ENCODE data around the gene ELP2. TPM values are rescaled to one million over a fixed set of nuclear protein-coding genes. Genes with fewer than 3 reads are reported as not detected.

ELP2 gene
- total and polyA plus RNA-seq, 4 experiments from 2014 or later = 76.3 to 143 (median 110) TPM

GRCh38 chr18:36179562-36180355 lies 50.1 kb downstream of the ELP2 start:
- no peak for DNase-seq
- Mint-ChIP-seq H3K36me3 (peaks cover 21 to 26% of the 10 kb centered on the region in 2 donors), H3K27me3 (no peaks in the 10 kb centered on the region), H3K9me3 (no peaks in the 10 kb centered on the region), H3K4me1 (peaks cover 5 to 14% (median 7%) of the 10 kb centered on the region in 4 donors), H3K4me3 (no peak overlapping the region), H3K27ac (peak overlapping the region in 6 of 7 donors; percentile 12 to 77 (median 58))
- CTCF ChIA-PET (ENCODE audit: partially characterized antibody) = interaction anchor here (0.9 to 1.5 kb wide), 2 partner anchors 10 to 162 kb away, joined by 3 to 4 read pairs; no protein-coding TSS in a partner anchor
- H3K36me3 ChIP-seq (ENCODE audit: insufficient read depth, low read length) = peaks cover 18% of the 10 kb centered on the region
- H3K27ac ChIP-seq (ENCODE audit: low read depth, low read length) = no peak overlapping the region
- H3K4me1 ChIP-seq (ENCODE audit: insufficient read depth, low read length) = no peaks in the 10 kb centered on the region
- H3K4me3 ChIP-seq (ENCODE audit: low read length in 2 of 2) = no peak overlapping the region
- H3K27me3 ChIP-seq (ENCODE audit: insufficient read depth, low read length) = no peaks in the 10 kb centered on the region
- intact Hi-C loops (cut with micrococcal nuclease) = no loop called here
- H3K9me3 ChIP-seq (ENCODE audit: control insufficient read depth in 1 of 2, low read length in 2 of 2) = no peaks in the 10 kb centered on the region
- POLR2A ChIA-PET (ENCODE audit: partially characterized antibody) = no interaction called here

- no peaks in the 10 kb centered on the region for H3K27me3 Mint-ChIP-seq
- no peak overlapping the region for H3K4me3 Mint-ChIP-seq
- Histone ChIP-seq H3K9me3 (ENCODE audit: control insufficient read depth in 1 of 2, low read length in 2 of 2) (no peaks in the 10 kb centered on the region), H3K27me3 (ENCODE audit: insufficient read depth, low read length) (no peaks in the 10 kb centered on the region), H3K36me3 (ENCODE audit: insufficient read depth, low read length) (peaks cover 4% of the 10 kb centered on the region), H3K4me1 (ENCODE audit: insufficient read depth, low read length) (no peaks in the 10 kb centered on the region), H3K4me3 (ENCODE audit: low read length in 2 of 2) (no peak overlapping the region), H3K27ac (ENCODE audit: low read depth, low read length) (no peak overlapping the region)
- H3K4me1 Mint-ChIP-seq = peaks cover 0 to 18% (median 5%) of the 10 kb centered on the region in 4 donors
- no peak overlapping the region for H3K27ac Mint-ChIP-seq
- peaks cover 6 to 11% of the 10 kb centered on the region in 2 donors for H3K36me3 Mint-ChIP-seq
- POLR2A ChIA-PET (ENCODE audit: partially characterized antibody) = no interaction called here
- DNase-seq = no peak
- no peaks in the 10 kb centered on the region for H3K9me3 Mint-ChIP-seq
- CTCF ChIA-PET (ENCODE audit: partially characterized antibody) = no interaction called here
- intact Hi-C loops (cut with micrococcal nuclease) = no loop called here
Measured at GRCh38 chr18:36181441-36181840, 51.7 kb downstream of the ELP2 start.

GRCh38 chr18:36181898-36182506 lies 52.3 kb downstream of the ELP2 start:
- H3K27me3 Mint-ChIP-seq = no peaks in the 10 kb centered on the region
- Histone ChIP-seq H3K36me3 (ENCODE audit: insufficient read depth, low read length) (no peaks in the 10 kb centered on the region), H3K27me3 (ENCODE audit: insufficient read depth, low read length) (no peaks in the 10 kb centered on the region), H3K4me3 (ENCODE audit: low read length in 2 of 2) (no peak overlapping the region), H3K9me3 (ENCODE audit: control insufficient read depth in 1 of 2, low read length in 2 of 2) (no peaks in the 10 kb centered on the region), H3K27ac (ENCODE audit: low read depth, low read length) (no peak overlapping the region), H3K4me1 (ENCODE audit: insufficient read depth, low read length) (no peaks in the 10 kb centered on the region)
- H3K4me1 Mint-ChIP-seq = peaks cover 0 to 18% (median 6%) of the 10 kb centered on the region in 4 donors
- H3K27ac Mint-ChIP-seq = no peak overlapping the region
- peaks cover 3 to 5% of the 10 kb centered on the region in 2 donors for H3K36me3 Mint-ChIP-seq
- H3K9me3 Mint-ChIP-seq = no peaks in the 10 kb centered on the region
- DNase-seq = no peak
- intact Hi-C loops (cut with micrococcal nuclease) = no loop called here
- POLR2A ChIA-PET (ENCODE audit: partially characterized antibody) = no interaction called here
- CTCF ChIA-PET (ENCODE audit: partially characterized antibody) = interaction anchor here (0.9 kb wide), 1 partner anchor 12 kb away, joined by 3 read pairs; no protein-coding TSS in a partner anchor
- no peak overlapping the region for H3K4me3 Mint-ChIP-seq

GRCh38 chr18:36183033-36183432 lies 53.3 kb downstream of the ELP2 start:
- Mint-ChIP-seq H3K27ac (peak overlapping the region in 1 of 7 donors; percentile 68), H3K4me3 (peak overlapping the region in 1 of 8 donors; percentile 43), H3K4me1 (peaks cover under 1 to 16% (median 5%) of the 10 kb centered on the region in 4 donors), H3K36me3 (no peaks in the 10 kb centered on the region), H3K27me3 (no peaks in the 10 kb centered on the region), H3K9me3 (no peaks in the 10 kb centered on the region)
- Histone ChIP-seq H3K36me3 (ENCODE audit: insufficient read depth, low read length) (no peaks in the 10 kb centered on the region), H3K4me3 (ENCODE audit: low read length in 2 of 2) (no peak overlapping the region), H3K27me3 (ENCODE audit: insufficient read depth, low read length) (no peaks in the 10 kb centered on the region), H3K4me1 (ENCODE audit: insufficient read depth, low read length) (peaks cover 5% of the 10 kb centered on the region), H3K9me3 (ENCODE audit: control insufficient read depth in 1 of 2, low read length in 2 of 2) (no peaks in the 10 kb centered on the region), H3K27ac (ENCODE audit: low read depth, low read length) (no peak overlapping the region)
- ChIA-PET POLR2A (ENCODE audit: partially characterized antibody) (no interaction called here), CTCF (ENCODE audit: partially characterized antibody) (no interaction called here)
- DNase-seq = no peak
- intact Hi-C loops (cut with micrococcal nuclease) = no loop called here

GRCh38 chr18:36183987-36184386 lies 54.3 kb downstream of the ELP2 start:
- Mint-ChIP-seq H3K4me3 (peak overlapping the region in 1 of 8 donors; percentile 40), H3K27me3 (peaks cover 2% of the 10 kb centered on the region in 2 donors), H3K27ac (no peak overlapping the region), H3K9me3 (no peaks in the 10 kb centered on the region), H3K36me3 (no peaks in the 10 kb centered on the region), H3K4me1 (peaks cover 5 to 17% (median 7%) of the 10 kb centered on the region in 4 donors)
- no peak overlapping the region for H3K27ac ChIP-seq (ENCODE audit: low read depth, low read length)
- H3K9me3 ChIP-seq (ENCODE audit: control insufficient read depth in 1 of 2, low read length in 2 of 2) = no peaks in the 10 kb centered on the region
- intact Hi-C loops (cut with micrococcal nuclease) = no loop called here
- no peak overlapping the region for H3K4me3 ChIP-seq (ENCODE audit: low read length in 2 of 2)
- no peak for DNase-seq
- no peaks in the 10 kb centered on the region for H3K36me3 ChIP-seq (ENCODE audit: insufficient read depth, low read length)
- ChIA-PET POLR2A (ENCODE audit: partially characterized antibody) (interaction anchor here (0.7 kb wide), 1 partner anchor 55 kb away, joined by 3 read pairs; the partner anchor contains the start of gene SLC39A6), CTCF (ENCODE audit: partially characterized antibody) (no interaction called here)
- no peaks in the 10 kb centered on the region for H3K27me3 ChIP-seq (ENCODE audit: insufficient read depth, low read length)
- peaks cover 8% of the 10 kb centered on the region for H3K4me1 ChIP-seq (ENCODE audit: insufficient read depth, low read length)

DNA sequence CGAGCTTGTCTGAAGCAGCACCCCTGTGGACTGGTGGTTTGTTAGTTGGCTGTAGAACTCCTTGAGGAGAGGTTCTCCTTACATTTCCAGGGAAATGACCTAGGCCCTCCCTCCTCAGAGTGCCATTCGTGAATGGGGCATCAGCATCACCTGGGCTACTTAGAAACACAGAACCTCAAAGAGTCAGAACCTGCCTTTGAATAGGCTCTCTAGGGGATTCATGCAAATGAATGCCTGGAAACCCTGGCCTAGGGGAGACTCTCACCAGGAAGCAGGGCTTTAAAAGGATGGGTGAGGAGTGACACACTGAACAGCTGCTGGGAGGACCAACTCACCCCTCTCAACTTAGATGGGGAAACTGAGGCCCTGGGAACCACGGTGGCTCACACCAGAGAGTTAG lies 55.5 kb downstream of the ELP2 start:
- peaks cover 4 to 13% (median 7%) of the 10 kb centered on the region in 4 donors for H3K4me1 Mint-ChIP-seq
- peak overlapping the region in 3 of 8 donors; percentile 56 to 64 (median 64) for H3K4me3 Mint-ChIP-seq
- no peaks in the 10 kb centered on the region for H3K36me3 Mint-ChIP-seq
- Histone ChIP-seq H3K36me3 (ENCODE audit: insufficient read depth, low read length) (no peaks in the 10 kb centered on the region), H3K27ac (ENCODE audit: low read depth, low read length) (no peak overlapping the region), H3K4me1 (ENCODE audit: insufficient read depth, low read length) (peaks cover 8% of the 10 kb centered on the region), H3K9me3 (ENCODE audit: control insufficient read depth in 1 of 2, low read length in 2 of 2) (no peaks in the 10 kb centered on the region), H3K4me3 (ENCODE audit: low read length in 2 of 2) (no peak overlapping the region), H3K27me3 (ENCODE audit: insufficient read depth, low read length) (no peaks in the 10 kb centered on the region)
- POLR2A ChIA-PET (ENCODE audit: partially characterized antibody) = no interaction called here
- CTCF ChIA-PET (ENCODE audit: partially characterized antibody) = no interaction called here
- H3K9me3 Mint-ChIP-seq = no peaks in the 10 kb centered on the region
- no peak overlapping the region for H3K27ac Mint-ChIP-seq
- peaks cover 2 to 3% of the 10 kb centered on the region in 2 donors for H3K27me3 Mint-ChIP-seq
- DNase-seq = no peak
- intact Hi-C loops (cut with micrococcal nuclease) = no loop called here

- no peak overlapping the region for H3K4me3 ChIP-seq (ENCODE audit: low read length in 2 of 2)
- H3K4me1 Mint-ChIP-seq = peaks cover 2 to 9% (median 7%) of the 10 kb centered on the region in 4 donors
- CTCF ChIA-PET (ENCODE audit: partially characterized antibody) = no interaction called here
- H3K4me1 ChIP-seq (ENCODE audit: insufficient read depth, low read length) = peaks cover 8% of the 10 kb centered on the region
- peak overlapping the region; percentile 56 to 87 (median 82) for H3K4me3 Mint-ChIP-seq
- no peak for DNase-seq
- POLR2A ChIA-PET (ENCODE audit: partially characterized antibody) = no interaction called here
- no peak overlapping the region for H3K27ac ChIP-seq (ENCODE audit: low read depth, low read length)
- H3K9me3 ChIP-seq (ENCODE audit: control insufficient read depth in 1 of 2, low read length in 2 of 2) = no peaks in the 10 kb centered on the region
- H3K36me3 ChIP-seq (ENCODE audit: insufficient read depth, low read length) = no peaks in the 10 kb centered on the region
- H3K36me3 Mint-ChIP-seq = peaks cover 0 to 2% of the 10 kb centered on the region in 2 donors
- peak overlapping the region in 2 of 7 donors; percentile 6 to 42 for H3K27ac Mint-ChIP-seq
- intact Hi-C loops (cut with micrococcal nuclease) = no loop called here
- H3K27me3 ChIP-seq (ENCODE audit: insufficient read depth, low read length) = no peaks in the 10 kb centered on the region
- no peaks in the 10 kb centered on the region for H3K9me3 Mint-ChIP-seq
- H3K27me3 Mint-ChIP-seq = peaks cover 3 to 4% of the 10 kb centered on the region in 2 donors
Measured at GRCh38 chr18:36185901-36186460, 56.3 kb downstream of the ELP2 start.
